Mesothelial cell of epicardium (in vitro differentiated cells): ENCODE measurements around the gene PARD3B. TPM values are rescaled to one million over a fixed set of nuclear protein-coding genes. Genes with fewer than 3 reads are reported as not detected.

ENCODE experiments used
- DNase-seq, 2 experiments: peaks; one replicate each; pipeline ENCODE4 v3.0.0; 2021; ENCODE audit warnings: low spot score in 2 of 2; ENCODE audit not compliant: unreplicated experiment in 2 of 2
- H3K27ac Mint-ChIP-seq: 2 replicates; pipeline ENCODE4 v1.8.0; 2021; ENCODE audit warnings: mixed read lengths
- H3K27me3 Mint-ChIP-seq: 2 replicates; pipeline ENCODE4 v1.8.0; 2021; ENCODE audit warnings: low read depth, mixed read lengths
- H3K36me3 Mint-ChIP-seq: 2 replicates; pipeline ENCODE4 v1.8.0; 2021; ENCODE audit warnings: mixed read lengths
- H3K4me1 Mint-ChIP-seq: 2 replicates; pipeline ENCODE4 v1.8.0; 2021; ENCODE audit warnings: mixed read lengths
- H3K4me3 Mint-ChIP-seq: 2 replicates; pipeline ENCODE4 v1.8.0; 2021; ENCODE audit warnings: mild to moderate bottlenecking, moderate library complexity, mixed read lengths
- H3K9me3 Mint-ChIP-seq: 2 replicates; pipeline ENCODE4 v1.8.0; 2021; ENCODE audit warnings: mixed read lengths
- CTCF ChIP-seq: fragments of 200-600 bp; sonication (generic); IDR thresholded peaks from one replicate; pipeline ENCODE4 v1.5.0; 2021; ENCODE audit warnings: antibody characterized with exemption; ENCODE audit not compliant: unreplicated experiment
- total RNA-seq: library from RNA; stranded (reverse); gene quantifications from 3 replicates; pipeline ENCODE4 v1.2.1, GENCODE V29; 2021

PARD3B gene
- total RNA-seq, 1 donor from 2014 or later: 23.4 TPM

- no peak overlapping the region for H3K4me3 Mint-ChIP-seq
- DNase-seq: no peak
- peaks cover 9% of the 10 kb centered on the region for H3K4me1 Mint-ChIP-seq
- no peaks in the 10 kb centered on the region for H3K27me3 Mint-ChIP-seq
- peaks cover 5% of the 10 kb centered on the region for H3K9me3 Mint-ChIP-seq
- TF ChIP-seq CTCF: no peak
- H3K27ac Mint-ChIP-seq: peak overlapping the region; percentile 21
- H3K36me3 Mint-ChIP-seq: peaks cover 5% of the 10 kb centered on the region
Measured at GRCh38 chr2:204645018-204645773, 99.9 kb downstream of the PARD3B start.

- H3K9me3 Mint-ChIP-seq: peaks cover 25% of the 10 kb centered on the region
- TF ChIP-seq CTCF: no peak
- H3K4me3 Mint-ChIP-seq: no peak overlapping the region
- no peak for DNase-seq
- peaks cover 9% of the 10 kb centered on the region for H3K4me1 Mint-ChIP-seq
- no peak overlapping the region for H3K27ac Mint-ChIP-seq
- peaks cover 14% of the 10 kb centered on the region for H3K36me3 Mint-ChIP-seq
- no peaks in the 10 kb centered on the region for H3K27me3 Mint-ChIP-seq
Measured at GRCh38 chr2:204647626-204648025, 102.4 kb downstream of the PARD3B start.

GRCh38 chr2:204650611-204651010 is 105.3 kb downstream of the PARD3B start:
- TF ChIP-seq CTCF: no peak
- Mint-ChIP-seq H3K4me1 (peaks cover 6% of the 10 kb centered on the region), H3K36me3 (peaks cover 12% of the 10 kb centered on the region), H3K9me3 (peaks cover 29% of the 10 kb centered on the region), H3K27me3 (no peaks in the 10 kb centered on the region), H3K27ac (no peak overlapping the region), H3K4me3 (no peak overlapping the region)
- no peak for DNase-seq

GRCh38 chr2:204652063-204652462 is 106.8 kb downstream of the PARD3B start:
- no peak overlapping the region for H3K27ac Mint-ChIP-seq
- H3K9me3 Mint-ChIP-seq: peaks cover 29% of the 10 kb centered on the region
- DNase-seq: no peak
- TF ChIP-seq CTCF: no peak
- H3K36me3 Mint-ChIP-seq: peaks cover 12% of the 10 kb centered on the region
- no peaks in the 10 kb centered on the region for H3K4me1 Mint-ChIP-seq
- H3K4me3 Mint-ChIP-seq: no peak overlapping the region
- H3K27me3 Mint-ChIP-seq: no peaks in the 10 kb centered on the region

GRCh38 chr2:204654669-204655068 is 109.4 kb downstream of the PARD3B start:
- DNase-seq: no peak
- TF ChIP-seq CTCF: no peak
- no peaks in the 10 kb centered on the region for H3K27me3 Mint-ChIP-seq
- peaks cover 29% of the 10 kb centered on the region for H3K9me3 Mint-ChIP-seq
- H3K36me3 Mint-ChIP-seq: peaks cover 9% of the 10 kb centered on the region
- no peaks in the 10 kb centered on the region for H3K4me1 Mint-ChIP-seq
- no peak overlapping the region for H3K4me3 Mint-ChIP-seq
- H3K27ac Mint-ChIP-seq: no peak overlapping the region
